Measurements from ENCODE around the gene MBD5. TPM values are rescaled to one million over a fixed set of nuclear protein-coding genes. Genes with fewer than 3 reads are reported as not detected.
A peak's percentile ranks its signal among the peaks of the same experiment; 100 is the strongest.

MBD5 gene
- total RNA-seq, 1 donor from 2014 or later: 28.0 TPM

GRCh38 chr2:148528356-148529064 is 507.6 kb downstream of the MBD5 start:
- Mint-ChIP-seq H3K4me3 (ENCODE audit: low read depth) (peak overlapping the region; percentile 61), H3K27me3 (ENCODE audit: low read depth) (no peaks in the 10 kb centered on the region), H3K27ac (peak overlapping the region; percentile 70), H3K36me3 (ENCODE audit: low read depth) (no peaks in the 10 kb centered on the region), H3K9me3 (peaks cover 3% of the 10 kb centered on the region), H3K4me1 (ENCODE audit: low read depth) (peaks cover 59% of the 10 kb centered on the region)
- no peak for DNase-seq (ENCODE audit: low spot score)
- intact Hi-C loops (cut with micrococcal nuclease): loop anchor here (1.0 to 10.0 kb wide), 6 partner anchors 12 to 1234 kb away; no protein-coding TSS in a partner anchor

GRCh38 chr2:148529745-148530144 is 508.9 kb downstream of the MBD5 start:
- intact Hi-C loops (cut with micrococcal nuclease): loop anchor here (10.0 kb wide), 3 partner anchors 465 to 1235 kb away; no protein-coding TSS in a partner anchor
- no peaks in the 10 kb centered on the region for H3K36me3 Mint-ChIP-seq (ENCODE audit: low read depth)
- DNase-seq (ENCODE audit: low spot score): no peak
- peaks cover 3% of the 10 kb centered on the region for H3K9me3 Mint-ChIP-seq
- no peaks in the 10 kb centered on the region for H3K27me3 Mint-ChIP-seq (ENCODE audit: low read depth)
- peak overlapping the region; percentile 28 for H3K27ac Mint-ChIP-seq
- H3K4me1 Mint-ChIP-seq (ENCODE audit: low read depth): peaks cover 50% of the 10 kb centered on the region
- no peak overlapping the region for H3K4me3 Mint-ChIP-seq (ENCODE audit: low read depth)

GRCh38 chr2:148530350-148530749 is 509.5 kb downstream of the MBD5 start:
- Mint-ChIP-seq H3K27ac (no peak overlapping the region), H3K4me1 (ENCODE audit: low read depth) (peaks cover 45% of the 10 kb centered on the region), H3K27me3 (ENCODE audit: low read depth) (no peaks in the 10 kb centered on the region), H3K9me3 (no peaks in the 10 kb centered on the region), H3K4me3 (ENCODE audit: low read depth) (no peak overlapping the region), H3K36me3 (ENCODE audit: low read depth) (no peaks in the 10 kb centered on the region)
- DNase-seq (ENCODE audit: low spot score): no peak
- intact Hi-C loops (cut with micrococcal nuclease): no loop called here

- no peaks in the 10 kb centered on the region for H3K27me3 Mint-ChIP-seq (ENCODE audit: low read depth)
- intact Hi-C loops (cut with micrococcal nuclease): no loop called here
- no peak overlapping the region for H3K4me3 Mint-ChIP-seq (ENCODE audit: low read depth)
- H3K27ac Mint-ChIP-seq: no peak overlapping the region
- no peak for DNase-seq (ENCODE audit: low spot score)
- no peaks in the 10 kb centered on the region for H3K36me3 Mint-ChIP-seq (ENCODE audit: low read depth)
- no peaks in the 10 kb centered on the region for H3K9me3 Mint-ChIP-seq
- H3K4me1 Mint-ChIP-seq (ENCODE audit: low read depth): peaks cover 39% of the 10 kb centered on the region
Measured at GRCh38 chr2:148531235-148531634, 510.3 kb downstream of the MBD5 start.

- Mint-ChIP-seq H3K4me1 (ENCODE audit: low read depth) (peaks cover 33% of the 10 kb centered on the region), H3K4me3 (ENCODE audit: low read depth) (no peak overlapping the region), H3K27ac (no peak overlapping the region), H3K9me3 (no peaks in the 10 kb centered on the region), H3K36me3 (ENCODE audit: low read depth) (no peaks in the 10 kb centered on the region), H3K27me3 (ENCODE audit: low read depth) (no peaks in the 10 kb centered on the region)
- intact Hi-C loops (cut with micrococcal nuclease): no loop called here
- no peak for DNase-seq (ENCODE audit: low spot score)
Measured at GRCh38 chr2:148531669-148532428, 511.0 kb downstream of the MBD5 start.

GRCh38 chr2:148533004-148533403 is 512.1 kb downstream of the MBD5 start:
- no peak overlapping the region for H3K4me3 Mint-ChIP-seq (ENCODE audit: low read depth)
- H3K4me1 Mint-ChIP-seq (ENCODE audit: low read depth): peaks cover 22% of the 10 kb centered on the region
- H3K36me3 Mint-ChIP-seq (ENCODE audit: low read depth): no peaks in the 10 kb centered on the region
- H3K27ac Mint-ChIP-seq: no peak overlapping the region
- intact Hi-C loops (cut with micrococcal nuclease): no loop called here
- no peaks in the 10 kb centered on the region for H3K9me3 Mint-ChIP-seq
- no peak for DNase-seq (ENCODE audit: low spot score)
- no peaks in the 10 kb centered on the region for H3K27me3 Mint-ChIP-seq (ENCODE audit: low read depth)

GRCh38 chr2:148533685-148534084 is 512.8 kb downstream of the MBD5 start:
- H3K27me3 Mint-ChIP-seq (ENCODE audit: low read depth): no peaks in the 10 kb centered on the region
- no peak for DNase-seq (ENCODE audit: low spot score)
- H3K4me1 Mint-ChIP-seq (ENCODE audit: low read depth): peaks cover 20% of the 10 kb centered on the region
- no peaks in the 10 kb centered on the region for H3K36me3 Mint-ChIP-seq (ENCODE audit: low read depth)
- intact Hi-C loops (cut with micrococcal nuclease): no loop called here
- H3K9me3 Mint-ChIP-seq: no peaks in the 10 kb centered on the region
- no peak overlapping the region for H3K4me3 Mint-ChIP-seq (ENCODE audit: low read depth)
- no peak overlapping the region for H3K27ac Mint-ChIP-seq

- Mint-ChIP-seq H3K4me3 (ENCODE audit: low read depth) (no peak overlapping the region), H3K36me3 (ENCODE audit: low read depth) (no peaks in the 10 kb centered on the region), H3K27me3 (ENCODE audit: low read depth) (no peaks in the 10 kb centered on the region), H3K9me3 (no peaks in the 10 kb centered on the region), H3K27ac (no peak overlapping the region), H3K4me1 (ENCODE audit: low read depth) (peaks cover 21% of the 10 kb centered on the region)
- DNase-seq (ENCODE audit: low spot score): no peak
- intact Hi-C loops (cut with micrococcal nuclease): no loop called here
Measured at GRCh38 chr2:148534416-148535204, 513.7 kb downstream of the MBD5 start.

- no peak for DNase-seq (ENCODE audit: low spot score)
- Mint-ChIP-seq H3K36me3 (ENCODE audit: low read depth) (peaks cover 3% of the 10 kb centered on the region), H3K4me1 (ENCODE audit: low read depth) (peaks cover 24% of the 10 kb centered on the region), H3K9me3 (no peaks in the 10 kb centered on the region), H3K27me3 (ENCODE audit: low read depth) (no peaks in the 10 kb centered on the region), H3K27ac (no peak overlapping the region), H3K4me3 (ENCODE audit: low read depth) (no peak overlapping the region)
- intact Hi-C loops (cut with micrococcal nuclease): no loop called here
Measured at GRCh38 chr2:148538375-148538774, 517.5 kb downstream of the MBD5 start.

- H3K27ac Mint-ChIP-seq: peak overlapping the region; percentile 53
- H3K4me1 Mint-ChIP-seq (ENCODE audit: low read depth): peaks cover 29% of the 10 kb centered on the region
- intact Hi-C loops (cut with micrococcal nuclease): loop anchor here (1.0 to 5.0 kb wide), 4 partner anchors 8 to 102 kb away; partner anchors contain the start of gene EPC2
- H3K4me3 Mint-ChIP-seq (ENCODE audit: low read depth): peak overlapping the region; percentile 13
- no peak for DNase-seq (ENCODE audit: low spot score)
- peaks cover 3% of the 10 kb centered on the region for H3K9me3 Mint-ChIP-seq
- H3K36me3 Mint-ChIP-seq (ENCODE audit: low read depth): peaks cover 7% of the 10 kb centered on the region
- H3K27me3 Mint-ChIP-seq (ENCODE audit: low read depth): no peaks in the 10 kb centered on the region
Measured at GRCh38 chr2:148540022-148540421, 519.1 kb downstream of the MBD5 start.

- no peak for DNase-seq (ENCODE audit: low spot score)
- Mint-ChIP-seq H3K36me3 (ENCODE audit: low read depth) (peaks cover 7% of the 10 kb centered on the region), H3K27ac (no peak overlapping the region), H3K9me3 (peaks cover 3% of the 10 kb centered on the region), H3K4me1 (ENCODE audit: low read depth) (peaks cover 46% of the 10 kb centered on the region), H3K27me3 (ENCODE audit: low read depth) (no peaks in the 10 kb centered on the region), H3K4me3 (ENCODE audit: low read depth) (no peak overlapping the region)
- intact Hi-C loops (cut with micrococcal nuclease): loop anchor here (2.0 to 5.0 kb wide), 2 partner anchors 33 to 101 kb away; partner anchors contain the start of gene EPC2
Measured at GRCh38 chr2:148541792-148542191, 520.9 kb downstream of the MBD5 start.

GRCh38 chr2:148542614-148543013 is 521.7 kb downstream of the MBD5 start:
- no peak overlapping the region for H3K4me3 Mint-ChIP-seq (ENCODE audit: low read depth)
- no peaks in the 10 kb centered on the region for H3K27me3 Mint-ChIP-seq (ENCODE audit: low read depth)
- peaks cover 7% of the 10 kb centered on the region for H3K36me3 Mint-ChIP-seq (ENCODE audit: low read depth)
- intact Hi-C loops (cut with micrococcal nuclease): loop anchor here (5.0 kb wide), 1 partner anchor 100 kb away; the partner anchor contains the start of gene EPC2
- H3K4me1 Mint-ChIP-seq (ENCODE audit: low read depth): peaks cover 49% of the 10 kb centered on the region
- DNase-seq (ENCODE audit: low spot score): no peak
- peaks cover 3% of the 10 kb centered on the region for H3K9me3 Mint-ChIP-seq
- no peak overlapping the region for H3K27ac Mint-ChIP-seq

All from activated T-helper 2 cell treated with anti-CD3 and anti-CD28 coated beads, Interferon-gamma antibody, Interleukin-2, Interleukin-4, amounts not matched to agents 10 μg/mL and 5 μg/mL and 100 μg/mL, durations not matched to agents 14 hours and 24 hours and 36 hours (primary cell).